ENCODE measurements around the gene RAB37. TPM values are rescaled to one million over a fixed set of nuclear protein-coding genes. Genes with fewer than 3 reads are reported as not detected.
A peak's percentile ranks its signal among the peaks of the same experiment; 100 is the strongest.

The RAB37 gene
- total and polyA plus RNA-seq, 2 of the 13 experiments (the other 11 are each of a cell fraction or from before 2014, with no cell fraction given): 0.91 to 3.7 TPM

- no peak for TF ChIP-seq LRRFIP1 (CRISPR knock-in tag; conservative IDR thresholded peaks at IDR 0.05)
- TF ChIP-seq ZBTB38 (CRISPR knock-in tag; IDR thresholded peaks at IDR 0.05): peak; percentile 11; the same call in 1 of the 2 replicates
- TF ChIP-seq ZNF607 (CRISPR knock-in tag; IDR thresholded peaks at IDR 0.05; ENCODE audit: borderline replicate concordance): no peak
- peak; percentile 69 for TF ChIP-seq UBTF (CRISPR knock-in tag; IDR thresholded peaks at IDR 0.05)
- no peak for TF ChIP-seq ZNF7 (CRISPR knock-in tag; IDR thresholded peaks at IDR 0.05)
- TF ChIP-seq CREBL2 (CRISPR knock-in tag; IDR thresholded peaks at IDR 0.05; ENCODE audit: borderline replicate concordance): no peak
- TF ChIP-seq HNRNPK (IDR thresholded peaks at IDR 0.05; ENCODE audit: low read depth, low read length, poor library complexity, severe bottlenecking): no peak
- TF ChIP-seq ZNF205 (CRISPR knock-in tag; IDR thresholded peaks at IDR 0.05): peak; percentile 69; the same call in 1 of the 2 replicates
- TF ChIP-seq TCF7L2 (IDR thresholded peaks at IDR 0.05; ENCODE audit: low read depth, low read length): no peak
- peak; percentile 56; the same call in 1 of the 2 replicates for TF ChIP-seq ZNF598 (CRISPR knock-in tag; IDR thresholded peaks at IDR 0.05; ENCODE audit: borderline replicate concordance)
- TF ChIP-seq ZSCAN30 (CRISPR knock-in tag; IDR thresholded peaks at IDR 0.05): no peak
- TF ChIP-seq RNF219 (CRISPR knock-in tag; IDR thresholded peaks at IDR 0.05): no peak
- no peak for TF ChIP-seq ZNF333 (CRISPR knock-in tag; IDR thresholded peaks at IDR 0.05; ENCODE audit: borderline replicate concordance)
- TF ChIP-seq GATAD1 (CRISPR knock-in tag; IDR thresholded peaks at IDR 0.05): peak; percentile 73
- peak; percentile 70; the same call in 1 of the 2 replicates for TF ChIP-seq RXRB (CRISPR knock-in tag; IDR thresholded peaks at IDR 0.05; ENCODE audit: borderline replicate concordance)
Measured at GRCh38 chr17:74770498-74771318, 33.7 kb downstream of the RAB37 start (continued).

Measured in HepG2 (cell line).